Endodermal cell (in vitro differentiated cells): ENCODE measurements around the gene PPEF1. TPM values are rescaled to one million over a fixed set of nuclear protein-coding genes. Genes with fewer than 3 reads are reported as not detected.
"Not testable (repeated sequence)": the region's sequence is repeated elsewhere in the genome, so short reads cannot be mapped to it uniquely, and the experiment has no call there.

ENCODE experiments used
- DNase-seq: peaks from one replicate; pipeline ENCODE4 v3.0.0-alpha.2; 2017
- H3K27ac ChIP-seq: 2 replicates; pipeline ENCODE4 v1.5.1; 2013; ENCODE audit warnings: mild to moderate bottlenecking, low read depth, low read length, moderate library complexity
- H3K27me3 ChIP-seq: 2 replicates; pipeline ENCODE4 v1.6.1; 2013; ENCODE audit warnings: mild to moderate bottlenecking, low read length, moderate library complexity; ENCODE audit not compliant: insufficient read depth, control insufficient read depth, poor library complexity, severe bottlenecking
- H3K36me3 ChIP-seq: 2 replicates; pipeline ENCODE4 v1.7.0; 2013; ENCODE audit warnings: mild to moderate bottlenecking, low read length, moderate library complexity; ENCODE audit not compliant: control insufficient read depth, insufficient read depth
- H3K4me1 ChIP-seq: one replicate; pipeline ENCODE4 v1.7.0; 2013; ENCODE audit warnings: low read length; ENCODE audit not compliant: control insufficient read depth, insufficient read depth
- H3K4me3 ChIP-seq: 2 replicates; pipeline ENCODE4 v1.5.1; 2013; ENCODE audit warnings: mild to moderate bottlenecking, low read length, moderate library complexity
- H3K9ac ChIP-seq: 2 replicates; pipeline ENCODE4 v1.6.1; 2013; ENCODE audit warnings: mild to moderate bottlenecking, low read length, moderate library complexity; ENCODE audit not compliant: poor library complexity, severe bottlenecking; ENCODE audit errors: extremely low read depth
- H3K9me3 ChIP-seq: 2 replicates; pipeline ENCODE4 v1.6.1; 2013; ENCODE audit warnings: mild to moderate bottlenecking, low read length, moderate library complexity; ENCODE audit not compliant: control insufficient read depth
- H3K27ac Mint-ChIP-seq: 2 replicates; pipeline ENCODE4 v1.8.0; 2020; ENCODE audit warnings: mixed read lengths
- H3K27me3 Mint-ChIP-seq: 2 replicates; pipeline ENCODE4 v1.8.0; 2021; ENCODE audit warnings: mild to moderate bottlenecking, mixed read lengths; ENCODE audit not compliant: insufficient read depth
- H3K36me3 Mint-ChIP-seq: 2 replicates; pipeline ENCODE4 v1.8.0; 2020; ENCODE audit warnings: low read depth, mixed read lengths
- H3K4me1 Mint-ChIP-seq: 2 replicates; pipeline ENCODE4 v1.8.0; 2020; ENCODE audit warnings: mixed read lengths
- H3K4me3 Mint-ChIP-seq: 2 replicates; pipeline ENCODE4 v1.8.0; 2020; ENCODE audit warnings: mild to moderate bottlenecking, moderate library complexity, mixed read lengths
- H3K9me3 Mint-ChIP-seq: 2 replicates; pipeline ENCODE4 v1.8.0; 2020; ENCODE audit warnings: mild to moderate bottlenecking, mixed read lengths
- CTCF ChIP-seq: fragments of 200-600 bp; sonication (generic); conservative IDR thresholded peaks from 2 replicates; pipeline ENCODE4 v1.5.0; 2021; ENCODE audit warnings: antibody characterized with exemption, mild to moderate bottlenecking
- whole genome bisulfite sequencing, 2 experiments: methylation state at CpG; one replicate each; pipeline versions ENCODE4 v1.1.5 to v1.1.7; 2013; ENCODE audit warnings: missing lambda C conversion rate in 2 of 2, mixed read lengths in 1 of 2; ENCODE audit not compliant: insufficient coverage in 1 of 2, insufficient read length in 1 of 2; 5-methylcytosine and 5-hydroxymethylcytosine counted together
- total RNA-seq, 2 donors: library from RNA; stranded (reverse); fragmentation: NEBNext Ultra II Directional in 1 of 2; extraction: Animal tissue kit (Norgen Biotek cat#: 25700) in 1 of 2; gene quantifications; 2 replicates in 1 of 2; 3 replicates in 1 of 2; pipeline ENCODE4 v1.2.1, GENCODE V29; 2021

The PPEF1 gene
- total RNA-seq, 2 donors from 2014 or later, result 0.81 to 4.4 TPM

- Histone ChIP-seq H3K27me3 (no peaks in the 10 kb centered on the region), H3K4me1 (no peaks in the 10 kb centered on the region), H3K9ac (no peak overlapping the region), H3K9me3 (no peaks in the 10 kb centered on the region), H3K4me3 (no peak overlapping the region), H3K27ac (no peak overlapping the region), H3K36me3 (no peaks in the 10 kb centered on the region)
- Mint-ChIP-seq H3K27me3 (no peaks in the 10 kb centered on the region), H3K9me3 (peaks cover 51% of the 10 kb centered on the region), H3K4me1 (peaks cover 6% of the 10 kb centered on the region), H3K27ac (no peak overlapping the region), H3K4me3 (no peak overlapping the region), H3K36me3 (no peaks in the 10 kb centered on the region)
- DNase-seq, result no peak
- 95 to 100% methylated on average over 3 to 10 of the region's 10 CpGs for WGBS, 2 experiments
- TF ChIP-seq CTCF, result no peak
These were observed 15.1 kb downstream of the PPEF1 start for GRCh38 chrX:18722500-18723071.

GRCh38 chrX:18725310-18725943 is 18.0 kb downstream of the PPEF1 start:
- H3K4me3 ChIP-seq, result no peak overlapping the region
- H3K36me3 Mint-ChIP-seq, result no peaks in the 10 kb centered on the region
- H3K27me3 ChIP-seq, result no peaks in the 10 kb centered on the region
- H3K27ac Mint-ChIP-seq, result no peak overlapping the region
- H3K9ac ChIP-seq, result no peak overlapping the region
- no peaks in the 10 kb centered on the region for H3K9me3 ChIP-seq
- no peak overlapping the region for H3K4me3 Mint-ChIP-seq
- H3K27ac ChIP-seq, result no peak overlapping the region
- peaks cover 54% of the 10 kb centered on the region for H3K9me3 Mint-ChIP-seq
- WGBS, 2 experiments, result 80% methylated on average over 7 of the region's 8 CpGs; no CpG with 5 or more reads in 1 of the 2 experiments
- DNase-seq, result peak; percentile 47
- H3K4me1 Mint-ChIP-seq, result peaks cover 6% of the 10 kb centered on the region
- TF ChIP-seq CTCF, result no peak
- H3K36me3 ChIP-seq, result no peaks in the 10 kb centered on the region
- no peaks in the 10 kb centered on the region for H3K4me1 ChIP-seq
- H3K27me3 Mint-ChIP-seq, result no peaks in the 10 kb centered on the region

- peaks cover 33% of the 10 kb centered on the region for H3K9me3 Mint-ChIP-seq
- Histone ChIP-seq H3K9me3 (no peaks in the 10 kb centered on the region), H3K9ac (no peak overlapping the region), H3K4me3 (no peak overlapping the region), H3K4me1 (no peaks in the 10 kb centered on the region), H3K27me3 (no peaks in the 10 kb centered on the region), H3K36me3 (no peaks in the 10 kb centered on the region), H3K27ac (no peak overlapping the region)
- no peak overlapping the region for H3K4me3 Mint-ChIP-seq
- H3K4me1 Mint-ChIP-seq, result no peaks in the 10 kb centered on the region
- no peaks in the 10 kb centered on the region for H3K36me3 Mint-ChIP-seq
- no peak for DNase-seq
- 82% methylated on average over 3 of the region's 4 CpGs; no CpG with 5 or more reads in 1 of the 2 experiments for WGBS, 2 experiments
- no peak for TF ChIP-seq CTCF
- peaks cover 2% of the 10 kb centered on the region for H3K27me3 Mint-ChIP-seq
- no peak overlapping the region for H3K27ac Mint-ChIP-seq
These were observed 25.8 kb downstream of the PPEF1 start for GRCh38 chrX:18733287-18733686.

- not testable (repeated sequence) for H3K4me3 ChIP-seq, H3K27ac Mint-ChIP-seq, H3K36me3 Mint-ChIP-seq, H3K27me3 ChIP-seq, H3K4me3 Mint-ChIP-seq, H3K36me3 ChIP-seq, H3K9me3 ChIP-seq, H3K9ac ChIP-seq, DNase-seq, H3K27me3 Mint-ChIP-seq, H3K4me1 Mint-ChIP-seq, H3K4me1 ChIP-seq, H3K27ac ChIP-seq
- peaks cover 67% of the 10 kb centered on the region for H3K9me3 Mint-ChIP-seq
- 91% methylated on average over 6 of the region's 6 CpGs; no CpG with 5 or more reads in 1 of the 2 experiments for WGBS, 2 experiments
These were observed 32.2 kb downstream of the PPEF1 start for GRCh38 chrX:18739609-18740008.
